Endothelial cell of umbilical vein (primary cell): ENCODE data around the gene PSMC3. TPM values are rescaled to one million over a fixed set of nuclear protein-coding genes. Genes with fewer than 3 reads are reported as not detected.
"Not testable (repeated sequence)": the region's sequence is repeated elsewhere in the genome, so short reads cannot be mapped to it uniquely, and the experiment has no call there.

Source experiments
- BruUV-seq: library from RNA; stranded (reverse); fragments of 400-500 nt; replicated peaks from 2 replicates; lab custom pipeline; 2021; lab: Mats Ljungman, UMichigan
- CTCF ChIA-PET: fragments of 300-600, 350-600 bp; sonication (Branson Sonifier 250); formaldehyde crosslinking; loops from one replicate; lab custom pipeline; 2021; ENCODE audit warnings: antibody characterized with exemption, inconsistent platforms; lab: Charles Lee
- POLR2A ChIA-PET: fragments of 300-600, 350-600 bp; sonication (Branson Sonifier 250); formaldehyde crosslinking; loops from one replicate; lab custom pipeline; 2021; ENCODE audit warnings: antibody characterized with exemption, inconsistent platforms; lab: Charles Lee
- DNase-seq: peaks from one replicate; pipeline ENCODE4 v3.0.0-alpha.2; 2011; ENCODE audit warnings: low read depth, low spot score
- FAIRE-seq: peaks from 2 replicates; lab custom pipeline; 2011; peaks lifted over from hg19 to GRCh38; lab: Jason Lieb, UNC
- H2AFZ ChIP-seq: 2 replicates; pipeline ENCODE4 v1.6.0; 2012; ENCODE audit warnings: low read depth, low read length, control low read depth, inconsistent platforms
- H3K27ac ChIP-seq: 2 replicates; pipeline ENCODE4 v1.5.1; 2011; ENCODE audit warnings: low read depth, mild to moderate bottlenecking, control low read depth, low read length, moderate library complexity; ENCODE audit not compliant: insufficient read depth
- H3K27me3 ChIP-seq, 2 experiments: 2 replicates each; pipeline versions ENCODE4 v1.6.0 to v1.6.1; 2011; ENCODE audit warnings: low read length in 2 of 2, mixed read lengths in 1 of 2; ENCODE audit not compliant: control insufficient read depth in 2 of 2, insufficient read depth in 2 of 2
- H3K36me3 ChIP-seq, 2 experiments: 2 replicates in 1 of 2; 3 replicates in 1 of 2; pipeline ENCODE4 v1.5.1; 2011; ENCODE audit warnings: low read length in 2 of 2, mild to moderate bottlenecking in 1 of 2, moderate library complexity in 1 of 2; ENCODE audit not compliant: control insufficient read depth in 2 of 2, insufficient read depth in 2 of 2; ENCODE audit errors: extremely low read depth in 1 of 2
- H3K4me1 ChIP-seq: 3 replicates; pipeline ENCODE4 v1.5.1; 2011; ENCODE audit warnings: mild to moderate bottlenecking, low read length; ENCODE audit not compliant: control insufficient read depth, insufficient read depth; ENCODE audit errors: extremely low read depth
- H3K4me2 ChIP-seq: 2 replicates; pipeline ENCODE4 v1.6.1; 2011; ENCODE audit warnings: low read length, control low read depth, mixed read lengths; ENCODE audit not compliant: insufficient read depth
- H3K4me3 ChIP-seq, 3 experiments: fragments of 200-600 bp in 1 of 3; sonication (generic), shearing (Covaris generic) in 1 of 3; replicated peaks in 1 of 3; 2 replicates each; pipeline ENCODE4 v1.5.1; 2011 to 2016; ENCODE audit warnings: control low read depth in 3 of 3, low read length in 3 of 3, mild to moderate bottlenecking in 2 of 3, inconsistent platforms in 1 of 3, low read depth in 1 of 3, moderate library complexity in 1 of 3; ENCODE audit not compliant: insufficient read depth in 1 of 3
- H3K79me2 ChIP-seq: 2 replicates; pipeline ENCODE4 v1.6.0; 2012; ENCODE audit warnings: low read length, inconsistent platforms; ENCODE audit not compliant: control insufficient read depth, insufficient read depth
- H3K9ac ChIP-seq: replicated peaks from 2 replicates; pipeline ENCODE3; 2011; ENCODE audit warnings: low read length, control low read depth; ENCODE audit not compliant: insufficient read depth; ENCODE audit errors: extremely low read depth
- H3K9me1 ChIP-seq: replicated peaks from 3 replicates; pipeline ENCODE4 v1.6.0; 2011; ENCODE audit warnings: mild to moderate bottlenecking, low read length; ENCODE audit not compliant: control insufficient read depth, insufficient read depth; ENCODE audit errors: extremely low read depth
- H3K9me3 ChIP-seq: replicated peaks from 2 replicates; pipeline ENCODE4 v1.5.1; 2012; ENCODE audit warnings: low read length, inconsistent platforms; ENCODE audit not compliant: control insufficient read depth, insufficient read depth
- H4K20me1 ChIP-seq: replicated peaks from 2 replicates; pipeline ENCODE3; 2011; ENCODE audit warnings: mild to moderate bottlenecking, low read length; ENCODE audit not compliant: control insufficient read depth, insufficient read depth; ENCODE audit errors: extremely low read depth
- CTCF ChIP-seq, 2 donors: IDR thresholded peaks; 1 replicate in 1 of 2; 2 replicates in 1 of 2; pipeline ENCODE4 v1.5.1; 2011; ENCODE audit warnings: low read length in 2 of 2, mild to moderate bottlenecking in 2 of 2, moderate library complexity in 2 of 2, control low read depth in 1 of 2, inconsistent platforms in 1 of 2, low read depth in 1 of 2; ENCODE audit not compliant: insufficient read depth in 1 of 2; ENCODE audit errors: extremely low read depth in 1 of 2
- EZH2 ChIP-seq: IDR thresholded peaks from 2 replicates; pipeline ENCODE4 v1.6.1; 2012; ENCODE audit warnings: borderline replicate concordance, low read depth, mild to moderate bottlenecking, moderate library complexity, low read length, inconsistent platforms; ENCODE audit not compliant: severe bottlenecking
- FOS ChIP-seq: IDR thresholded peaks from 2 replicates; pipeline ENCODE4 v1.6.1; 2011; ENCODE audit warnings: mild to moderate bottlenecking, low read length, moderate library complexity, borderline replicate concordance; ENCODE audit not compliant: insufficient read depth
- GATA2 ChIP-seq: IDR thresholded peaks from 2 replicates; pipeline ENCODE4 v1.7.0; 2011; ENCODE audit warnings: low read depth, mild to moderate bottlenecking, moderate library complexity, mixed read lengths, low read length; ENCODE audit not compliant: insufficient read length, insufficient read depth
- JUN ChIP-seq: IDR thresholded peaks from 2 replicates; pipeline ENCODE4 v1.6.1; 2011; ENCODE audit warnings: borderline replicate concordance, low read depth; ENCODE audit not compliant: insufficient read length, insufficient read depth
- MAX ChIP-seq: IDR thresholded peaks from 2 replicates; pipeline ENCODE4 v1.6.1; 2011; ENCODE audit not compliant: insufficient read depth, insufficient read length
- MYC ChIP-seq: IDR thresholded peaks from one replicate; pipeline ENCODE4 v1.6.1; 2011; ENCODE audit warnings: mild to moderate bottlenecking, low read depth, low read length
- POLR2A ChIP-seq: IDR thresholded peaks from 2 replicates; pipeline ENCODE4 v1.6.1; 2012; ENCODE audit warnings: low read depth, mild to moderate bottlenecking, control low read depth, low read length
- POLR2AphosphoS5 ChIP-seq: IDR thresholded peaks from 2 replicates; pipeline ENCODE4 v1.6.1; 2012; ENCODE audit warnings: low read depth, mild to moderate bottlenecking, control low read depth, low read length, moderate library complexity; ENCODE audit not compliant: insufficient read depth
- dilution Hi-C: fragments of 300-500 bp; cut with MboI; formaldehyde crosslinking; loops from one replicate; pipeline ENCODE4 v1.15.0; 2019; ENCODE audit warnings: low sequenced_read_pairs; ENCODE audit not compliant: extremely low pct_ligation_motif_present
- intact Hi-C: fragments of 100-400 bp; cut with micrococcal nuclease; formaldehyde crosslinking; loops from one replicate; pipeline ENCODE4 v1.10.0; 2022
- polyA plus RNA-seq, 4 experiments: library from polyadenylated mRNA; depleted of rRNA in 3 of 4; stranded (reverse) in 3 of 4; unstranded in 1 of 4; fragments of >200 nt; gene quantifications; 2 replicates each; pipeline versions ENCODE4 v1.2.1 to v1.2.3, GENCODE V29; 2011 to 2012; ENCODE audit warnings: missing spikeins in 1 of 4
- total RNA-seq: library from RNA; stranded (reverse); gene quantifications from 2 replicates; pipeline ENCODE4 v1.2.3, GENCODE V29; 2021

PSMC3 gene
- total and polyA plus RNA-seq, 2 donors (not counting 3 experiments of a cell fraction or from before 2014, with no cell fraction given): 179 to 203 TPM

GRCh38 chr11:47454258-47454671, 28.0 kb upstream of the PSMC3 start:
- intact Hi-C loops: loop anchor here (1.0 kb wide), 2 partner anchors 46 to 80 kb away; partner anchors contain the start of gene SLC39A13
- H3K4me1 ChIP-seq, H3K36me3 ChIP-seq, H3K4me2 ChIP-seq, H2AFZ ChIP-seq, H3K27me3 ChIP-seq, H4K20me1 ChIP-seq, BruUV-seq, H3K27ac ChIP-seq, H3K9me1 ChIP-seq, H3K4me3 ChIP-seq, H3K9me3 ChIP-seq, dilution Hi-C loops, H3K9ac ChIP-seq, H3K79me2 ChIP-seq: not testable (repeated sequence)
- TF ChIP-seq CTCF (IDR thresholded peaks at IDR 0.05; ENCODE audit: extremely low read depth in 1 of 2, insufficient read depth in 1 of 2, low read depth in 1 of 2, low read length in 2 of 2): peak; percentile 68 to 82
- peak; percentile 4 for FAIRE-seq
- peak; percentile 75 for DNase-seq
- POLR2A ChIA-PET: interaction anchor here (0.6 to 0.7 kb wide), 2 partner anchors 10 to 240 kb away, joined by 3 to 9 read pairs; no protein-coding TSS in a partner anchor
- CTCF ChIA-PET: interaction anchor here (0.6 to 2.9 kb wide), 18 partner anchors 9 to 163 kb away, joined by 3 to 18 read pairs (median 6); partner anchors contain the start of genes KBTBD4, NDUFS3, PSMC3 and SLC39A13

GRCh38 chr11:47453365-47453764, 27.1 kb upstream of the PSMC3 start:
- Histone ChIP-seq H3K4me1 (no peaks in the 10 kb centered on the region), H3K4me2 (no peak overlapping the region), H3K4me3 (no peak overlapping the region), H3K9ac (no peak overlapping the region), H3K36me3 (no peaks in the 10 kb centered on the region), H2AFZ (no peak overlapping the region), H3K27ac (no peak overlapping the region), H3K9me1 (no peaks in the 10 kb centered on the region), H3K79me2 (no peaks in the 10 kb centered on the region), H4K20me1 (no peaks in the 10 kb centered on the region), H3K27me3 (no peaks in the 10 kb centered on the region), H3K9me3 (no peaks in the 10 kb centered on the region)
- intact Hi-C loops: no loop called here
- dilution Hi-C loops: no loop called here
- ChIA-PET CTCF (interaction anchor here (1.5 to 2.9 kb wide), 5 partner anchors 19 to 79 kb away, joined by 7 to 18 read pairs (median 11); partner anchors contain the start of gene PSMC3), POLR2A (no interaction called here)
- no TSS peak for BruUV-seq
- FAIRE-seq (no peak), DNase-seq (no peak)
- TF ChIP-seq MYC: no peak
- TF ChIP-seq EZH2: no peak
- no peak for TF ChIP-seq MAX
- TF ChIP-seq FOS: no peak
- no peak for TF ChIP-seq GATA2
- TF ChIP-seq JUN: no peak
- TF ChIP-seq POLR2AphosphoS5: no peak
- no peak for TF ChIP-seq CTCF (IDR thresholded peaks at IDR 0.05; ENCODE audit: extremely low read depth in 1 of 2, insufficient read depth in 1 of 2, low read depth in 1 of 2, low read length in 2 of 2)
- no peak for TF ChIP-seq POLR2A
